C4-2B (cell line): ENCODE results near the gene LNPEP.

Experiments used
- CTCF ChIP-seq: fragments of 450-650 bp; conservative IDR thresholded peaks from 2 replicates; pipeline ENCODE4 v1.5.1; 2017; ENCODE audit warnings: mild to moderate bottlenecking
- ZFX ChIP-seq: fragments of 450-650 bp; IDR thresholded peaks from 2 replicates; pipeline ENCODE4 v1.6.1; 2017

DNA sequence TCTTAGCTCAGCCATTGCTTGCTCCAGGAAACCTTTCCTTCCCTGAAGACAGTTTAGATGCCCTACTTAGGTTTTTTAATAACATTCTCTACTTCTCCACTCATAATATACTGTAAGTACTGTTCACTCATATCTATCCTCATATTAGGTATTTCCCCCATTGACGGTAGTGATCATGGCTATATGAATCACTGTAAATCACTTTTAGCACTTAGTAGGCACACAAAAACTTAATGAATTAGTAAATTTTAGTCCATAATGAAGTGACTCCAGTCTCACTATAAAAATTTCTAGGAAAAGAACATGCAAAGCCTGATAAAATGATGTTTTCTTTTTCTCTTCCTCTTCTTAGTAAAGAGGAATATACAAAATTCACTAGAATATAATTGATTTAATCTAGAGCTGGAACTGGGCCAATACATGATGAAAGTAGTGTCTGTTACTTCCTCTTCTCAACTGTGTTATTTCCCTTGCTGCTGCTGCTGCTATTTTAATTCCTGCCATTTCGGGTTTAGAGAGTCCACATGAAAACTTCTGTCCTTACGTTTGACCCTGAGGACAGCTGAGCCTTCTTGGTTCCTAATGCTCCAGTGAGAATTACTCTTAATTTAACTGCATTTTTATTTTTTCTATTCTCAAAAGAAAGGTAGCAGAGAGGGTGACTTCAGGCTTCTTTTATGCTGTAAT lies 73.5 kb downstream of the LNPEP start:
- no peak for TF ChIP-seq CTCF
- no peak for TF ChIP-seq ZFX
